Measurements from ENCODE around the gene CEP112.

Gene CEP112

GRCh38 chr17:65954148-65954449, 237.8 kb downstream of the CEP112 start:
- Histone ChIP-seq H3K79me2 (ENCODE audit: insufficient read depth, low read depth) (no peaks in the 10 kb centered on the region), H3K9ac (no peak overlapping the region), H3K36me3 (ENCODE audit: insufficient read depth) (no peaks in the 10 kb centered on the region), H2AFZ (ENCODE audit: low read depth) (no peak overlapping the region), H3K27me3 (ENCODE audit: insufficient read depth, low read depth) (no peaks in the 10 kb centered on the region), H3K4me3 (IDR thresholded peaks at IDR 0.05; ENCODE audit: insufficient read depth, low read depth, low read length) (no peak overlapping the region), H3K4me1 (ENCODE audit: low read depth, poor library complexity, severe bottlenecking) (no peaks in the 10 kb centered on the region), H4K20me1 (ENCODE audit: insufficient read depth) (no peaks in the 10 kb centered on the region), H3K4me2 (no peak overlapping the region), H3K27ac (no peak overlapping the region)
- TF ChIP-seq, protein P1, sequence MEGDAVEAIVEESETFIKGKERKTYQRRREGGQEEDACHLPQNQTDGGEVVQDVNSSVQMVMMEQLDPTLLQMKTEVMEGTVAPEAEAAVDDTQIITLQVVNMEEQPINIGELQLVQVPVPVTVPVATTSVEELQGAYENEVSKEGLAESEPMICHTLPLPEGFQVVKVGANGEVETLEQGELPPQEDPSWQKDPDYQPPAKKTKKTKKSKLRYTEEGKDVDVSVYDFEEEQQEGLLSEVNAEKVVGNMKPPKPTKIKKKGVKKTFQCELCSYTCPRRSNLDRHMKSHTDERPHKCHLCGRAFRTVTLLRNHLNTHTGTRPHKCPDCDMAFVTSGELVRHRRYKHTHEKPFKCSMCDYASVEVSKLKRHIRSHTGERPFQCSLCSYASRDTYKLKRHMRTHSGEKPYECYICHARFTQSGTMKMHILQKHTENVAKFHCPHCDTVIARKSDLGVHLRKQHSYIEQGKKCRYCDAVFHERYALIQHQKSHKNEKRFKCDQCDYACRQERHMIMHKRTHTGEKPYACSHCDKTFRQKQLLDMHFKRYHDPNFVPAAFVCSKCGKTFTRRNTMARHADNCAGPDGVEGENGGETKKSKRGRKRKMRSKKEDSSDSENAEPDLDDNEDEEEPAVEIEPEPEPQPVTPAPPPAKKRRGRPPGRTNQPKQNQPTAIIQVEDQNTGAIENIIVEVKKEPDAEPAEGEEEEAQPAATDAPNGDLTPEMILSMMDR (conservative IDR thresholded peaks at IDR 0.05; ENCODE audit: low read depth, low read length) = no peak

DNA sequence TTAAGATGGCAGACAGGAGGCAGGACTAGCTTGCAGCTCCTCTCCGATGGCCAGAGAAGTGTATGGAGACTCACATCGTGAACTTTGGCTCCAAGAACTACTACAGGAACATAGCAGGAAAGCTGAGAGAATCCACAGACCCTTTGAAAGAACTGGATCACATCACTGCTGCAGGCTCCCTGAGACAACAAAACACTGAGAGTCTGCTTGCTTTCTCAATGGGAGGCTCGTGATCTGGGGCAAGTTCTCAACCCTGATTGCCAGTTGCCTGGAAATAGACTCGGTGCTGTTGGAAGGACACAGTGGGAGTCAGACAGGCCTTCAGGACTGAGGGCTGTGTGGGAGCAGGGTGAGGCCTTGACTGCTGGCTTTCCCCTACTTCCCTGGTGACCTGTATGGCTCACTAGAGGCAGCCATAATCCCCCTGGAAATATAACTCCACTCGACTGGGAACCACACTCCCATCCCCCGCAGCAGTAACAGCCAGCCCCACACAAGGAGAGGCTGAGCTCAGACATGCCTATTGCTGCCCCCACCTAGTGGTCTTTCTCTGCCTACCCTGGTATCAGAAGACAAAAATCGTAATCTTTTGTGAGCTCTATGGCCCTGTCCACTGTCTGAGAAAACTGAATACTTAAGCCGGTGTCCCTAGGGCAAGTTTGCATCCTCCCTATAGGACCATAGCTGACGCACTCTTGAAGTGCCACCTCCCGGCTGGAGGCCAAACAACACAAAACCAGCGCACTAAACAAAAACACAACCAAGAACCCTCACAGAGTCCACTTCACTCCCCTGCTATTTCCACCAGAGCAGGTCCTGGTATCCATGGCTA, 238.4 kb downstream of the CEP112 start:
- Histone ChIP-seq H3K79me2 (ENCODE audit: insufficient read depth, low read depth) (no peaks in the 10 kb centered on the region), H3K27ac (no peak overlapping the region), H3K4me1 (ENCODE audit: low read depth, poor library complexity, severe bottlenecking) (no peaks in the 10 kb centered on the region), H4K20me1 (ENCODE audit: insufficient read depth) (no peaks in the 10 kb centered on the region), H3K9ac (no peak overlapping the region), H3K4me3 (IDR thresholded peaks at IDR 0.05; ENCODE audit: insufficient read depth, low read depth, low read length) (no peak overlapping the region), H2AFZ (ENCODE audit: low read depth) (no peak overlapping the region), H3K27me3 (ENCODE audit: insufficient read depth, low read depth) (no peaks in the 10 kb centered on the region), H3K36me3 (ENCODE audit: insufficient read depth) (no peaks in the 10 kb centered on the region), H3K4me2 (no peak overlapping the region)
- TF ChIP-seq, protein P1 (conservative IDR thresholded peaks at IDR 0.05; ENCODE audit: low read depth, low read length) = no peak

GRCh38 chr17:65952586-65952985, 239.3 kb downstream of the CEP112 start:
- TF ChIP-seq, protein P1 (conservative IDR thresholded peaks at IDR 0.05; ENCODE audit: low read depth, low read length) = no peak
- Histone ChIP-seq H4K20me1 (ENCODE audit: insufficient read depth) (no peaks in the 10 kb centered on the region), H3K4me1 (ENCODE audit: low read depth, poor library complexity, severe bottlenecking) (no peaks in the 10 kb centered on the region), H2AFZ (ENCODE audit: low read depth) (no peak overlapping the region), H3K4me2 (no peak overlapping the region), H3K27me3 (ENCODE audit: insufficient read depth, low read depth) (no peaks in the 10 kb centered on the region), H3K79me2 (ENCODE audit: insufficient read depth, low read depth) (no peaks in the 10 kb centered on the region), H3K4me3 (IDR thresholded peaks at IDR 0.05; ENCODE audit: insufficient read depth, low read depth, low read length) (no peak overlapping the region), H3K9ac (no peak overlapping the region), H3K36me3 (ENCODE audit: insufficient read depth) (no peaks in the 10 kb centered on the region), H3K27ac (no peak overlapping the region)

GRCh38 chr17:65952015-65952414, 239.9 kb downstream of the CEP112 start:
- Histone ChIP-seq H3K4me1 (ENCODE audit: low read depth, poor library complexity, severe bottlenecking) (no peaks in the 10 kb centered on the region), H3K79me2 (ENCODE audit: insufficient read depth, low read depth) (no peaks in the 10 kb centered on the region), H3K4me2 (no peak overlapping the region), H3K27ac (no peak overlapping the region), H3K4me3 (IDR thresholded peaks at IDR 0.05; ENCODE audit: insufficient read depth, low read depth, low read length) (no peak overlapping the region), H4K20me1 (ENCODE audit: insufficient read depth) (no peaks in the 10 kb centered on the region), H3K36me3 (ENCODE audit: insufficient read depth) (no peaks in the 10 kb centered on the region), H2AFZ (ENCODE audit: low read depth) (no peak overlapping the region), H3K27me3 (ENCODE audit: insufficient read depth, low read depth) (no peaks in the 10 kb centered on the region), H3K9ac (no peak overlapping the region)
- TF ChIP-seq, protein P1 (conservative IDR thresholded peaks at IDR 0.05; ENCODE audit: low read depth, low read length) = no peak
